Keratinocyte (primary cell): ENCODE measurements around the gene CCT3. TPM values are rescaled to one million over a fixed set of nuclear protein-coding genes. Genes with fewer than 3 reads are reported as not detected.

Experiments
- DNase-seq: peaks from one replicate; pipeline ENCODE4 v3.0.0-alpha.2; 2011; ENCODE audit warnings: low read depth, missing footprints, low spot score
- FAIRE-seq: peaks from 2 replicates; lab custom pipeline; 2011; peaks lifted over from hg19 to GRCh38; lab: Jason Lieb, UNC
- H2AFZ ChIP-seq: 2 replicates; pipeline ENCODE4 v1.6.0; 2012; ENCODE audit warnings: low read length, control low read depth, inconsistent platforms; ENCODE audit not compliant: control insufficient read depth
- H3K27ac ChIP-seq: 2 replicates; pipeline ENCODE4 v1.5.1; 2011; ENCODE audit warnings: low read length; ENCODE audit not compliant: control insufficient read depth, insufficient read depth
- H3K27me3 ChIP-seq: 3 replicates; pipeline ENCODE4 v1.6.0; 2011; ENCODE audit warnings: low read length; ENCODE audit not compliant: control insufficient read depth, insufficient read depth; ENCODE audit errors: extremely low read depth
- H3K36me3 ChIP-seq, 2 experiments: 2 replicates in 1 of 2; 3 replicates in 1 of 2; pipeline ENCODE4 v1.5.1; 2011; ENCODE audit warnings: low read length in 2 of 2, mild to moderate bottlenecking in 1 of 2; ENCODE audit not compliant: control insufficient read depth in 2 of 2, insufficient read depth in 2 of 2; ENCODE audit errors: extremely low read depth in 1 of 2
- H3K4me1 ChIP-seq: 3 replicates; pipeline ENCODE4 v1.5.1; 2011; ENCODE audit warnings: low read length; ENCODE audit not compliant: control insufficient read depth, insufficient read depth; ENCODE audit errors: extremely low read depth
- H3K4me2 ChIP-seq: 3 replicates; pipeline ENCODE4 v1.6.0; 2011; ENCODE audit warnings: low read depth, low read length; ENCODE audit not compliant: control insufficient read depth, insufficient read depth; ENCODE audit errors: extremely low read depth
- H3K4me3 ChIP-seq, 3 experiments: fragments of 200-600 bp in 1 of 3; sonication (generic) in 1 of 3; 2 replicates in 2 of 3; 3 replicates in 1 of 3; pipeline ENCODE4 v1.5.1; 2011 to 2016; ENCODE audit warnings: low read length in 3 of 3, mild to moderate bottlenecking in 3 of 3, control low read depth in 2 of 3, inconsistent platforms in 1 of 3, low read depth in 1 of 3, mixed read lengths in 1 of 3, mixed run types in 1 of 3, moderate library complexity in 1 of 3; ENCODE audit not compliant: control insufficient read depth in 2 of 3, insufficient read depth in 2 of 3; ENCODE audit errors: extremely low read depth in 1 of 3
- H3K79me2 ChIP-seq: 2 replicates; pipeline ENCODE4 v1.6.0; 2012; ENCODE audit warnings: low read length; ENCODE audit not compliant: control insufficient read depth, insufficient read depth
- H3K9ac ChIP-seq: 3 replicates; pipeline ENCODE4 v1.6.0; 2011; ENCODE audit warnings: low read length; ENCODE audit not compliant: control insufficient read depth, insufficient read depth; ENCODE audit errors: extremely low read depth
- H3K9me1 ChIP-seq: 3 replicates; pipeline ENCODE4 v1.6.0; 2011; ENCODE audit warnings: low read length; ENCODE audit not compliant: control insufficient read depth, insufficient read depth; ENCODE audit errors: extremely low read depth
- H3K9me3 ChIP-seq: 2 replicates; pipeline ENCODE4 v1.5.1; 2012; ENCODE audit warnings: low read depth, low read length; ENCODE audit not compliant: control insufficient read depth
- H4K20me1 ChIP-seq: 3 replicates; pipeline ENCODE4 v1.6.0; 2011; ENCODE audit warnings: low read length; ENCODE audit not compliant: control insufficient read depth, insufficient read depth; ENCODE audit errors: extremely low read depth
- EZH2 ChIP-seq: IDR thresholded peaks from one replicate; pipeline ENCODE4 v1.6.1; 2012; ENCODE audit warnings: inconsistent platforms, mild to moderate bottlenecking, low read length, moderate library complexity
- dilution Hi-C: fragments of 300-500 bp; cut with MboI; formaldehyde crosslinking; loops from one replicate; pipeline ENCODE4 v1.7.0; 2020; ENCODE audit warnings: low sequenced_read_pairs; ENCODE audit not compliant: extremely low pct_ligation_motif_present
- polyA plus RNA-seq, 5 experiments: library from polyadenylated mRNA; depleted of rRNA in 3 of 5; stranded (reverse) in 3 of 5; stranded (forward) in 1 of 5; unstranded in 1 of 5; fragments of >200 nt; gene quantifications; 1 replicate in 1 of 5; 2 replicates in 3 of 5; 3 replicates in 1 of 5; pipeline versions ENCODE4 v1.2.1 to v1.2.3, GENCODE V29; 2011 to 2012; ENCODE audit warnings: missing spikeins in 2 of 5, low read depth in 1 of 5, low replicate concordance in 1 of 5
- TF ChIP-seq, protein P1 (sequence below), 3 experiments: IDR thresholded peaks in 1 of 3; conservative IDR thresholded peaks in 1 of 3; optimal IDR thresholded peaks in 1 of 3; 2 replicates in 2 of 3; 3 replicates in 1 of 3; pipeline versions ENCODE3 to v1.5.1; 2011; ENCODE audit warnings: low read length in 3 of 3, mild to moderate bottlenecking in 3 of 3, moderate library complexity in 2 of 3, control low read depth in 1 of 3, inconsistent platforms in 1 of 3; ENCODE audit not compliant: insufficient read depth in 2 of 3; ENCODE audit errors: extremely low read depth in 1 of 3

CCT3 gene
- polyA plus RNA-seq, 1 donor (not counting 4 experiments of a cell fraction or from before 2014, with no cell fraction given) = 530 TPM

DNA sequence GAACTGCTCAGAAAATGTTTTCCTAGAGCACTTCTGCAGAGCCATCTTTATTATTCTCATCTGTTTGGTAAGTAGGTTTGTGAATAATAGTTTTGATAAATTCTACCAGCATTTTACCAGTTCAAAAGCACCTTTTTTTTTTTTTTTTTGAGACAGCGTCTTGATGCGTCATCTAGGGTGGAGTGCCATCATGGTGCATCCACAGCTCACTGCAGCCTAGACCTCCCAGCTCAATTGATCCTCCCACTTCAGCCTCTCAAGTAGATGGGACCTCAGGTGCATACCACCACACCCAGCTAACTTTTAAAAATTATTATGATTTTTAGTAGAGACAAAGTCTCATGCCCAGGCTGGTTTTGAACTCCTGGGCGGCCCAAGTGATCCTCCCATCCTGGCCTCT lies 21.2 kb upstream of the CCT3 start:
- Histone ChIP-seq H2AFZ (no peak overlapping the region), H3K36me3 (no peaks in the 10 kb centered on the region), H3K9me1 (no peaks in the 10 kb centered on the region), H3K27me3 (no peaks in the 10 kb centered on the region), H3K4me3 (no peak overlapping the region), H3K27ac (no peak overlapping the region), H3K9ac (no peak overlapping the region), H3K4me1 (peaks cover 5% of the 10 kb centered on the region), H3K9me3 (no peaks in the 10 kb centered on the region), H4K20me1 (no peaks in the 10 kb centered on the region), H3K4me2 (no peak overlapping the region), H3K79me2 (no peaks in the 10 kb centered on the region)
- no peak for TF ChIP-seq EZH2
- TF ChIP-seq, protein P1, sequence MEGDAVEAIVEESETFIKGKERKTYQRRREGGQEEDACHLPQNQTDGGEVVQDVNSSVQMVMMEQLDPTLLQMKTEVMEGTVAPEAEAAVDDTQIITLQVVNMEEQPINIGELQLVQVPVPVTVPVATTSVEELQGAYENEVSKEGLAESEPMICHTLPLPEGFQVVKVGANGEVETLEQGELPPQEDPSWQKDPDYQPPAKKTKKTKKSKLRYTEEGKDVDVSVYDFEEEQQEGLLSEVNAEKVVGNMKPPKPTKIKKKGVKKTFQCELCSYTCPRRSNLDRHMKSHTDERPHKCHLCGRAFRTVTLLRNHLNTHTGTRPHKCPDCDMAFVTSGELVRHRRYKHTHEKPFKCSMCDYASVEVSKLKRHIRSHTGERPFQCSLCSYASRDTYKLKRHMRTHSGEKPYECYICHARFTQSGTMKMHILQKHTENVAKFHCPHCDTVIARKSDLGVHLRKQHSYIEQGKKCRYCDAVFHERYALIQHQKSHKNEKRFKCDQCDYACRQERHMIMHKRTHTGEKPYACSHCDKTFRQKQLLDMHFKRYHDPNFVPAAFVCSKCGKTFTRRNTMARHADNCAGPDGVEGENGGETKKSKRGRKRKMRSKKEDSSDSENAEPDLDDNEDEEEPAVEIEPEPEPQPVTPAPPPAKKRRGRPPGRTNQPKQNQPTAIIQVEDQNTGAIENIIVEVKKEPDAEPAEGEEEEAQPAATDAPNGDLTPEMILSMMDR (optimal IDR thresholded peaks at IDR 0.05 in 1 of 3, IDR thresholded peaks at IDR 0.05 in 1 of 3, conservative IDR thresholded peaks at IDR 0.05 in 1 of 3; ENCODE audit: extremely low read depth in 1 of 3, insufficient read depth in 2 of 3, low read length in 3 of 3) = no peak
- FAIRE-seq (no peak), DNase-seq (no peak)
- dilution Hi-C loops = no loop called here

DNA sequence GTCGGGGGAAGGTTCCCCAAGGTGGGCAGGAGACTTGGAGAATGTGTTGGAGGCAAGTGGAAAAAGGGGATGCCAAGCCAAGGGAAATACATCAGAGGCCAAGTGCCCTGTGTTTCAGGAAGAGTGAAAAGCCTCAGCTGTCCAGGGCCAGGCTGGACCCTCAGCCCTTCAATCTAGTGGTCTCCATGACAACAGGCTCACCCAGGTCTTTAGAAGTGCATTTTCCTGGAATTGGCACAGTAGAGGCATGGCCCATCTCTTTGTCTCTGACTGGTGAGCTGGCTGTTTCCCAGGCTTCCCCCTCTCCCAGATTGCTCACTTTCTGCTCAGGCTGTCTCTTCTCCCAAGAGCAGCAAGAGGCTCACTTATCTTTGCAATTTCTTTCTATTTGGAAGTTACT lies 20.5 kb upstream of the CCT3 start:
- H3K4me1 ChIP-seq = peaks cover 5% of the 10 kb centered on the region
- no peak overlapping the region for H2AFZ ChIP-seq
- FAIRE-seq (no peak), DNase-seq (no peak)
- H3K4me3 ChIP-seq = no peak overlapping the region
- no peak overlapping the region for H3K4me2 ChIP-seq
- no peaks in the 10 kb centered on the region for H3K36me3 ChIP-seq
- H3K79me2 ChIP-seq = no peaks in the 10 kb centered on the region
- dilution Hi-C loops = no loop called here
- no peak for TF ChIP-seq EZH2
- TF ChIP-seq, protein P1 (optimal IDR thresholded peaks at IDR 0.05 in 1 of 3, IDR thresholded peaks at IDR 0.05 in 1 of 3, conservative IDR thresholded peaks at IDR 0.05 in 1 of 3; ENCODE audit: extremely low read depth in 1 of 3, insufficient read depth in 2 of 3, low read length in 3 of 3) = no peak
- H3K27me3 ChIP-seq = no peaks in the 10 kb centered on the region
- H3K27ac ChIP-seq = no peak overlapping the region
- no peaks in the 10 kb centered on the region for H3K9me1 ChIP-seq
- no peaks in the 10 kb centered on the region for H4K20me1 ChIP-seq
- H3K9ac ChIP-seq = no peak overlapping the region
- H3K9me3 ChIP-seq = no peaks in the 10 kb centered on the region
